SJSA1 (cell line): ENCODE results near the gene FAM50A. TPM values are rescaled to one million over a fixed set of nuclear protein-coding genes. Genes with fewer than 3 reads are reported as not detected.
A peak's percentile ranks its signal among the peaks of the same experiment; 100 is the strongest.

ENCODE experiments used
- DNase-seq, 2 experiments: peaks; one replicate each; pipeline ENCODE4 v3.0.0-alpha.2; 2015 to 2020; ENCODE audit warnings: low spot score in 2 of 2, low read depth in 1 of 2
- H3K27ac ChIP-seq: fragments of 250-450 bp; sonication (Bioruptor Pico); 2 replicates; pipeline ENCODE4 v1.5.1; 2020; ENCODE audit warnings: mild to moderate bottlenecking, moderate library complexity
- H3K27me3 ChIP-seq: fragments of 250-450 bp; sonication (Bioruptor Pico); replicated peaks from 2 replicates; pipeline ENCODE4 v1.5.1; 2020; ENCODE audit warnings: mild to moderate bottlenecking, moderate library complexity
- H3K36me3 ChIP-seq: fragments of 250-450 bp; sonication (Bioruptor Pico); 2 replicates; pipeline ENCODE4 v1.5.1; 2020; ENCODE audit warnings: mild to moderate bottlenecking
- H3K4me1 ChIP-seq: fragments of 250-450 bp; sonication (Bioruptor Pico); replicated peaks from 2 replicates; pipeline ENCODE4 v1.6.1; 2021; ENCODE audit warnings: mild to moderate bottlenecking
- H3K4me3 ChIP-seq: fragments of 250-450 bp; sonication (Bioruptor Pico); 2 replicates; pipeline ENCODE4 v1.5.1; 2020; ENCODE audit warnings: mild to moderate bottlenecking
- H3K9me3 ChIP-seq: fragments of 250-450 bp; sonication (Bioruptor Pico); replicated peaks from 2 replicates; pipeline ENCODE4 v1.5.1; 2020; ENCODE audit warnings: mild to moderate bottlenecking
- total RNA-seq: library from RNA; depleted of rRNA; stranded (reverse); fragments of >200 nt; shearing (Covaris generic); gene quantifications from 2 replicates; pipeline ENCODE4 v1.2.3, GENCODE V29; 2014

The FAM50A gene
- total RNA-seq, 1 experiment from 2014 or later = 70.5 TPM

GRCh38 chrX:154428176-154429171, 15.5 kb upstream of the FAM50A start, which contains the start of gene ATP6AP1:
TSS of gene ATP6AP1 (plus strand) at chrX:154428677. CDS start at chrX:154428693, 16 bp downstream.
- Histone ChIP-seq H3K4me1 (peaks cover 4% of the 10 kb centered on the region), H3K27ac (0 out of 2 replicates have a peak within 1 kb of the TSS, but pooled peaks have one; percentile 10), H3K4me3 (peak within 1 kb of the TSS; percentile 93), H3K9me3 (no peaks in the 10 kb centered on the region), H3K36me3 (peaks cover 3% of the 10 kb centered on the region), H3K27me3 (no peaks in the 10 kb centered on the region)
- DNase-seq = peak; percentile 81 to 92

- peaks cover 3% of the 10 kb centered on the region for H3K36me3 ChIP-seq
- H3K27me3 ChIP-seq = no peaks in the 10 kb centered on the region
- no peak for DNase-seq
- no peak overlapping the region; the same call in 1 of the 2 replicates for H3K4me3 ChIP-seq
- no peaks in the 10 kb centered on the region for H3K9me3 ChIP-seq
- H3K4me1 ChIP-seq = peaks cover 4% of the 10 kb centered on the region
- no peak overlapping the region for H3K27ac ChIP-seq
Measured at GRCh38 chrX:154429711-154430110, 14.2 kb upstream of the FAM50A start.

GRCh38 chrX:154430479-154430878, 13.5 kb upstream of the FAM50A start:
- Histone ChIP-seq H3K9me3 (no peaks in the 10 kb centered on the region), H3K27ac (no peak overlapping the region), H3K36me3 (peaks cover 3% of the 10 kb centered on the region), H3K27me3 (no peaks in the 10 kb centered on the region), H3K4me1 (peaks cover 4% of the 10 kb centered on the region), H3K4me3 (no peak overlapping the region)
- no peak for DNase-seq

GRCh38 chrX:154430916-154431315, 13.0 kb upstream of the FAM50A start:
- Histone ChIP-seq H3K9me3 (no peaks in the 10 kb centered on the region), H3K27ac (no peak overlapping the region), H3K4me1 (peaks cover 4% of the 10 kb centered on the region), H3K36me3 (peaks cover 7% of the 10 kb centered on the region), H3K4me3 (no peak overlapping the region), H3K27me3 (no peaks in the 10 kb centered on the region)
- DNase-seq = no peak

DNA sequence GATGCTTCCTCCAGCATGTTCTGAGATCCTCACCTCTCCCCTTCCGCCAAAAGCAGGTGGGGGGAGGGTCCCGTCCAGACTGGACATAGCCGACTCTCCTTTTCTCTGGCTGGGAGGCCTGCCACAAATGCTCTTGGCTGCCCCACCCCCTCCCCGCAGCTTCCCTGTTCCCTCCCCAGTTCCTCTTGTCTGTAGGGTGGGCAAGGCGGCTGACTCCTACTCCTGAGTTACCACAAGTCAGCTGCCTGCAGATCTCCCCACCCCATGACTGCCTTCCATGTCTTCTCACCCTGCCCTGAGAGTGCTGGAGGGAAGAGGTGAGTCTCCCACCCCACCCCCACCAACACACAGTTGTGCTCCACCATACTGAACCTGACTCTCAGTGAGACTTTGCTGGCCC, 12.6 kb upstream of the FAM50A start:
- Histone ChIP-seq H3K4me1 (peaks cover 6% of the 10 kb centered on the region), H3K9me3 (no peaks in the 10 kb centered on the region), H3K27ac (no peak overlapping the region), H3K27me3 (no peaks in the 10 kb centered on the region), H3K4me3 (no peak overlapping the region), H3K36me3 (peaks cover 12% of the 10 kb centered on the region)
- no peak for DNase-seq

- peaks cover 15% of the 10 kb centered on the region for H3K36me3 ChIP-seq
- no peak overlapping the region for H3K4me3 ChIP-seq
- peaks cover 8% of the 10 kb centered on the region for H3K4me1 ChIP-seq
- no peak overlapping the region for H3K27ac ChIP-seq
- no peak for DNase-seq
- no peaks in the 10 kb centered on the region for H3K27me3 ChIP-seq
- no peaks in the 10 kb centered on the region for H3K9me3 ChIP-seq
Measured at GRCh38 chrX:154432210-154432609, 11.7 kb upstream of the FAM50A start.

- no peak overlapping the region for H3K27ac ChIP-seq
- H3K4me3 ChIP-seq = no peak overlapping the region
- DNase-seq = no peak
- H3K36me3 ChIP-seq = peaks cover 19% of the 10 kb centered on the region
- H3K9me3 ChIP-seq = no peaks in the 10 kb centered on the region
- no peaks in the 10 kb centered on the region for H3K27me3 ChIP-seq
- peaks cover 10% of the 10 kb centered on the region for H3K4me1 ChIP-seq
Measured at GRCh38 chrX:154433605-154434004, 10.3 kb upstream of the FAM50A start.

- Histone ChIP-seq H3K36me3 (peaks cover 24% of the 10 kb centered on the region), H3K4me3 (no peak overlapping the region), H3K27me3 (no peaks in the 10 kb centered on the region), H3K4me1 (peaks cover 10% of the 10 kb centered on the region), H3K9me3 (no peaks in the 10 kb centered on the region), H3K27ac (no peak overlapping the region)
- no peak for DNase-seq
Measured at GRCh38 chrX:154434394-154435168, 9.4 kb upstream of the FAM50A start.

DNA sequence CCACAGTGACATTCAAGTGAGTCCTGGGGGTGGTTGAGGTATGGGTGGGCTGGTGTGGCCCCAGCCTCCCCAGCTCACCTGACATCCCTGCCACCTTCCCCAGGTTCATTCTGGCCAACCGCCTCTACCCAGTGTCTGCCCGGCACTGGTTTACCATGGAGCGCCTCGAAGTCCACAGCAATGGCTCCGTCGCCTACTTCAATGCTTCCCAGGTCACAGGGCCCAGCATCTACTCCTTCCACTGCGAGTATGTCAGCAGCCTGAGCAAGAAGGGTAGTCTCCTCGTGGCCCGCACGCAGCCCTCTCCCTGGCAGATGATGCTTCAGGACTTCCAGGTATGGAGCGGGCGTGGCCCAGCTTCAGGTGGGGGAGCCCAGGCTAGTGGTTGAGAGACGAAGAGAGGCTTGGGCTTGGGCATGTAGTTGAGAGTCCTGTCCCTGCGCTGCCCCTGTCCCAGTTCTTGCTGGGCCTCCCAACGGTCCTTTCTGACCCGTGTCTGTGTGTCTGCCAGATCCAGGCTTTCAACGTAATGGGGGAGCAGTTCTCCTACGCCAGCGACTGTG, 8.7 kb upstream of the FAM50A start:
- H3K27me3 ChIP-seq = no peaks in the 10 kb centered on the region
- peaks cover 28% of the 10 kb centered on the region for H3K36me3 ChIP-seq
- no peaks in the 10 kb centered on the region for H3K9me3 ChIP-seq
- H3K27ac ChIP-seq = no peak overlapping the region
- DNase-seq = no peak
- no peak overlapping the region for H3K4me3 ChIP-seq
- peaks cover 10% of the 10 kb centered on the region for H3K4me1 ChIP-seq

DNA sequence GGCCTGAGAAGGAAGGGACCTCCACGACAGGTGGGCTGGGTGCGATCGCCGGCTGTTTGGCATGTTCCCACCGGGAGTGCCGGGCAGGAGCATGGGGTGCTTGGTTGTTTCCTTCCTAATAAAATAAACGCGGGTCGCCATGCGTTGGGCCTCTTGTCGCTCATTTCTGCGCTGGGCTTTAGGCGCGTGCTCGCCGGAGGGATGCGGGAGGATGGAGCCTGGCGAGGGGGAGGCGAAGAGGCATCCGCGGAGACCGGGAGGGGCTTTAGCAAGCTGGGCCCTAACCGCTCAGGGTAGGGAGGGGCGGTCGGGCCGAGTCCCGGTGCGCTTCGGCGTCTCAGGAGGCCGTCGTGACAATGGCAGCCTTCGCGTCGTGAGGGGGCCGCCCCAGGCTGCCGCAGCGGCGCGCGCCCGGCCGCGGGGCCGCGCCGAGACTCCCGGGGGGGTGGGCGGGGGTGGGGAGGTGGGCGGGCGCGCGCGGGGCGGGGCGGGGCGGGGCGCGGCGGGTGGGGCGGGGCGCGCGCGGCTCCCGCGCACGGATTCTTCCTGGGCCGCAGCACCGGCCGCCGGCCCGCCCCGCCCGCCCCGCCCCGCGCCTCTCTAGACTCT, 7.5 kb upstream of the FAM50A start:
- peaks cover 10% of the 10 kb centered on the region for H3K4me1 ChIP-seq
- peak overlapping the region; percentile 91 for H3K27ac ChIP-seq

GRCh38 chrX:154436983-154437752, 6.8 kb upstream of the FAM50A start, which contains the start of gene GDI1:
TSS of gene GDI1 (plus strand) at chrX:154437154. CDS start at chrX:154437255, 101 bp downstream.
- no peaks in the 10 kb centered on the region for H3K9me3 ChIP-seq
- peak within 1 kb of the TSS; percentile 91 for H3K27ac ChIP-seq
- peaks cover 10% of the 10 kb centered on the region for H3K4me1 ChIP-seq
- H3K27me3 ChIP-seq = no peaks in the 10 kb centered on the region
- peak; percentile 61 to 69 for DNase-seq
- H3K36me3 ChIP-seq = peaks cover 43% of the 10 kb centered on the region
- peak within 1 kb of the TSS; percentile 88 for H3K4me3 ChIP-seq

More for the DNA sequence above, 7.5 kb upstream of the FAM50A start:
- H3K27me3 ChIP-seq = no peaks in the 10 kb centered on the region
- peak overlapping the region; percentile 88 for H3K4me3 ChIP-seq
- peaks cover 36% of the 10 kb centered on the region for H3K36me3 ChIP-seq
- no peaks in the 10 kb centered on the region for H3K9me3 ChIP-seq
- no peak for DNase-seq

- Histone ChIP-seq H3K4me1 (peaks cover 10% of the 10 kb centered on the region), H3K27me3 (no peaks in the 10 kb centered on the region), H3K4me3 (peak overlapping the region; percentile 88), H3K36me3 (peaks cover 49% of the 10 kb centered on the region), H3K9me3 (no peaks in the 10 kb centered on the region), H3K27ac (no peak overlapping the region)
- no peak for DNase-seq
Measured at GRCh38 chrX:154437971-154438893, 5.7 kb upstream of the FAM50A start.
